SK-N-SH treated with all-trans-retinoic acid at 6 μM for 48 hours (cell line): ENCODE results near the gene RASL12.

Source experiments
- ARNTL ChIP-seq: fragments of 450-650 bp; formaldehyde crosslinking; IDR thresholded peaks from 2 replicates; pipeline ENCODE4 v1.5.0; 2020; ENCODE audit warnings: low read depth, mild to moderate bottlenecking, moderate library complexity, borderline replicate concordance
- CREB5 ChIP-seq: fragments of 250-450 bp; sonication (Bioruptor Pico); IDR thresholded peaks from 2 replicates; pipeline ENCODE4 v1.5.1; 2020; ENCODE audit warnings: low read depth, mild to moderate bottlenecking, moderate library complexity
- CSDC2 ChIP-seq: fragments of 250-450 bp; sonication (Bioruptor Pico); IDR thresholded peaks from 2 replicates; pipeline ENCODE4 v1.5.0; 2020; ENCODE audit warnings: mild to moderate bottlenecking, moderate library complexity
- ESRRG ChIP-seq: fragments of 250-450 bp; sonication (Bioruptor Pico); IDR thresholded peaks from 2 replicates; pipeline ENCODE4 v1.6.1; 2021; ENCODE audit warnings: mild to moderate bottlenecking
- ISL1 ChIP-seq: fragments of 250-450 bp; sonication (Bioruptor Pico); IDR thresholded peaks from 2 replicates; pipeline ENCODE4 v2.1.2; 2022; ENCODE audit warnings: mild to moderate bottlenecking, moderate library complexity
- PATZ1 ChIP-seq: fragments of 250-450 bp; sonication (Bioruptor Pico); IDR thresholded peaks from 2 replicates; pipeline ENCODE4 v1.8.0; 2020; ENCODE audit warnings: mild to moderate bottlenecking, moderate library complexity, borderline replicate concordance
- POU6F1 ChIP-seq: fragments of 250-450 bp; sonication (Bioruptor Pico); IDR thresholded peaks from 2 replicates; pipeline ENCODE4 v1.8.0; 2021; ENCODE audit warnings: low read depth, mild to moderate bottlenecking, moderate library complexity, borderline replicate concordance
- RARB ChIP-seq: fragments of 250-450 bp; sonication (Bioruptor Pico); IDR thresholded peaks from 2 replicates; pipeline ENCODE4 v1.8.0; 2021; ENCODE audit warnings: mild to moderate bottlenecking, moderate library complexity
- TCF4 ChIP-seq: fragments of 250-450 bp; sonication (Bioruptor Pico); IDR thresholded peaks from 2 replicates; pipeline ENCODE4 v1.8.0; 2021; ENCODE audit warnings: mild to moderate bottlenecking, moderate library complexity, borderline replicate concordance
- TSHZ2 ChIP-seq: fragments of 250-450 bp; sonication (Bioruptor Pico); IDR thresholded peaks from 2 replicates; pipeline ENCODE4 v1.5.0; 2020; ENCODE audit warnings: mild to moderate bottlenecking, moderate library complexity
- ZFP3 ChIP-seq: fragments of 250-450 bp; sonication (Bioruptor Pico); IDR thresholded peaks from 2 replicates; pipeline ENCODE4 v1.5.0; 2020; ENCODE audit warnings: mild to moderate bottlenecking, moderate library complexity
- ZFP30 ChIP-seq: fragments of 450-650 bp; formaldehyde crosslinking; IDR thresholded peaks from 2 replicates; pipeline ENCODE4 v1.5.0; 2022; ENCODE audit warnings: mild to moderate bottlenecking, moderate library complexity
- ZNF565 ChIP-seq: fragments of 450-650 bp; formaldehyde crosslinking; conservative IDR thresholded peaks from 2 replicates; pipeline ENCODE4 v1.5.0; 2020; ENCODE audit warnings: low read depth, mild to moderate bottlenecking, moderate library complexity
- ZNF8 ChIP-seq: fragments of 450-650 bp; formaldehyde crosslinking; IDR thresholded peaks from 2 replicates; pipeline ENCODE4 v1.5.0; 2020; ENCODE audit warnings: mild to moderate bottlenecking, moderate library complexity

- TF ChIP-seq ARNTL (CRISPR knock-in tag) (no peak), ZFP3 (CRISPR knock-in tag) (no peak), TSHZ2 (CRISPR knock-in tag) (no peak), CREB5 (CRISPR knock-in tag) (no peak), CSDC2 (CRISPR knock-in tag) (no peak), ZNF8 (CRISPR knock-in tag) (no peak), PATZ1 (CRISPR knock-in tag) (no peak), ESRRG (CRISPR knock-in tag) (no peak), POU6F1 (CRISPR knock-in tag) (no peak), TCF4 (CRISPR knock-in tag) (no peak), ZNF565 (CRISPR knock-in tag) (no peak), ZFP30 (CRISPR knock-in tag) (no peak), ISL1 (CRISPR knock-in tag) (no peak), RARB (CRISPR knock-in tag) (no peak)
Measured at GRCh38 chr15:65081758-65082157, 14.0 kb upstream of the RASL12 start.
